GM12892 (cell line): ENCODE measurements around the gene TPST1. TPM values are rescaled to one million over a fixed set of nuclear protein-coding genes. Genes with fewer than 3 reads are reported as not detected.
"Not testable (repeated sequence)": the region's sequence is repeated elsewhere in the genome, so short reads cannot be mapped to it uniquely, and the experiment has no call there.

Experiments used
- DNase-seq: peaks from one replicate; pipeline ENCODE4 v3.0.0; 2011; ENCODE audit not compliant: insufficient read length
- FAIRE-seq: peaks from 2 replicates; lab custom pipeline; 2011; peaks lifted over from hg19 to GRCh38; lab: Jason Lieb, UNC
- POLR2A ChIP-seq: IDR thresholded peaks from 2 replicates; pipeline ENCODE4 v1.6.1; 2011; ENCODE audit warnings: low read depth, low read length, control low read depth
- POLR2AphosphoS5 ChIP-seq: IDR thresholded peaks from 2 replicates; pipeline ENCODE4 v1.6.1; 2011; ENCODE audit warnings: low read depth, low read length, control low read depth
- TAF1 ChIP-seq: IDR thresholded peaks from 2 replicates; pipeline ENCODE4 v1.6.1; 2011; ENCODE audit warnings: low read depth, mild to moderate bottlenecking, control low read depth, low read length, borderline replicate concordance
- polyA plus RNA-seq: library from polyadenylated mRNA; unstranded; fragments of >200 nt; gene quantifications from one replicate; pipeline ENCODE4 v1.2.1, GENCODE V29; 2012; ENCODE audit warnings: missing spikeins, inconsistent platforms; ENCODE audit not compliant: missing spikeins

TPST1 gene
- 3.8 TPM for polyA plus RNA-seq

GRCh38 chr7:66204822-66205740 is at the start of gene TPST1:
TPST1 (plus strand) TSS chr7:66205334; CDS start chr7:66240426, 35,092 bp downstream.
- DNase-seq, result peak; percentile 94
- peak; percentile 60; the same call in 1 of the 2 replicates for TF ChIP-seq TAF1
- TF ChIP-seq POLR2A, result peak; percentile 88
- TF ChIP-seq POLR2AphosphoS5, result peak; percentile 73
- FAIRE-seq, result peak; percentile 96

- DNase-seq, FAIRE-seq: not testable (repeated sequence)
These were observed 49.1 kb upstream of the TPST1 start for GRCh38 chr7:66156035-66156434.

GRCh38 chr7:66157060-66157459 is 48.1 kb upstream of the TPST1 start:
- TF ChIP-seq TAF1, result no peak
- no peak for TF ChIP-seq POLR2A
- no peak for TF ChIP-seq POLR2AphosphoS5
- DNase-seq, result no peak
- FAIRE-seq, result no peak

GRCh38 chr7:66162622-66163021 is 42.5 kb upstream of the TPST1 start:
- TF ChIP-seq POLR2AphosphoS5, result no peak
- no peak for TF ChIP-seq POLR2A
- no peak for TF ChIP-seq TAF1
- no peak for FAIRE-seq
- no peak for DNase-seq

- TF ChIP-seq TAF1 (no peak), POLR2A (no peak), POLR2AphosphoS5 (no peak)
- DNase-seq (no peak), FAIRE-seq (no peak)
These were observed 41.9 kb upstream of the TPST1 start for GRCh38 chr7:66163186-66163610.

GRCh38 chr7:66164356-66164755 is 40.8 kb upstream of the TPST1 start:
- DNase-seq, result no peak
- FAIRE-seq, result no peak
- no peak for TF ChIP-seq TAF1
- TF ChIP-seq POLR2A, result no peak
- no peak for TF ChIP-seq POLR2AphosphoS5

- DNase-seq, result no peak
- no peak for FAIRE-seq
- TF ChIP-seq POLR2A (no peak), POLR2AphosphoS5 (no peak), TAF1 (no peak)
These were observed 37.3 kb upstream of the TPST1 start for GRCh38 chr7:66167773-66168387.

- DNase-seq (no peak), FAIRE-seq (no peak)
- TF ChIP-seq POLR2A (no peak), POLR2AphosphoS5 (no peak), TAF1 (no peak)
These were observed 35.5 kb upstream of the TPST1 start for GRCh38 chr7:66169616-66170015.

GRCh38 chr7:66170309-66171231 is 34.6 kb upstream of the TPST1 start:
- FAIRE-seq (no peak), DNase-seq (no peak)
- TF ChIP-seq POLR2A (no peak), TAF1 (no peak), POLR2AphosphoS5 (no peak)

GRCh38 chr7:66172536-66173401 is 32.4 kb upstream of the TPST1 start:
- not testable (repeated sequence) for FAIRE-seq, DNase-seq
